Left hindlimb (tissue), 1 donor: ENCODE measurements around the gene LSS.
"Not testable (repeated sequence)": the region's sequence is repeated elsewhere in the genome, so short reads cannot be mapped to it uniquely, and the experiment has no call there.

ENCODE experiments used
- DNase-seq: peaks from one replicate; pipeline ENCODE4 v3.0.0-alpha.2; 2018

The LSS gene

DNA sequence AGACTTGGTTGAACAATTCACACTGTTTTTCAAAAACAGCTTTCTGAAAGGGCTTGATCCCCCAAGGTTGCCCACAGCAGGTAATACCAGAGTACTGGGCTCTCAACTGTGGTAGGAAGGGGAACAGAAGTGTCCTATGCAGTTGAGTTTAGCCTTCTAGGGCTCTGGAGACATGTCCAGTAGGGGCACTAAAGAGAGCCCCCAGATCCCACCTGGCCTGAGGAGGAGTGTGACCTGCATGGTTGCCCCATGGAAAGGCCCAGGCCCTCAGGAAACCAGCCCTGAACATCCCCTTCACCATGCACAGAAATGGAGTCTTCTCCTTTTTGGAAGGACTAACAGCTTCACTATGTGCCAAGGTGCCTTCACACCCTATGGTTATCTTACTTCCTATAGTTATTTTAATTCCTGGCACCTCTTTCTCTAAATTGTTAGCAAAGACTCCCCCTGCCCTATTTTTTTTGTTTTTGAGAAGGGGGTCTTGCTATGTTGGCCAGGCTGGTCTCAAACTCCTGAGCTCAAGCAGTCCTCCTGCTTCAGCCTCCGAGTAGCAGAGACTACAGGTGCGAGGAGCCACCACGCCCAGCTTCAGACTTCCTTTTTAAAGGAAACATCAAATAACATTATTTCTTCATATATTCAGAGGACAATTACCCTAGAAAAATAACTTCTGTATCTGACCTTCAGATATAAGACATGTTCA is 16.8 kb upstream of the LSS start:
- no peak for DNase-seq

- DNase-seq = no peak
Observed at GRCh38 chr21:46244602-46245001, 16.0 kb upstream of the LSS start.

GRCh38 chr21:46243960-46244361 is 15.4 kb upstream of the LSS start:
- no peak for DNase-seq

DNA sequence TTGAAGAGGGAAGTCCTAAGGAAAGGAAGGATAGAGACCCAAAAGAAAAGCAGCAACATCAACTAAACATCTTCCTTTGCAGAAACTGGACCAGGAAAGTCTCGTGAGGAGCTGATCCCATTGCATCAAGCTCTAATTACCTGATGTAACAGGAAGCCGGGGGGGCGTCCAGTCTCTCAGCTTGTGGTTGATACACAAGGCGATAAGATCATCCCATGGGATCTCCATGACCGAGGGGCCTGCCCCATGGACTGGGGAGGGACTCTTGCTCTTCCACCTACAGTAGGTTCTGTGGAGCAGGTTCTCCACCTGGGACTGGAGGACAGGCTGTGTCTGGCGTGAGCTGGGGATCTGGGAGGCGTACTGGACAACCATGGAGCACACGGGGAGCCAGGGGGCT is 14.8 kb upstream of the LSS start:
- DNase-seq = no peak

DNA sequence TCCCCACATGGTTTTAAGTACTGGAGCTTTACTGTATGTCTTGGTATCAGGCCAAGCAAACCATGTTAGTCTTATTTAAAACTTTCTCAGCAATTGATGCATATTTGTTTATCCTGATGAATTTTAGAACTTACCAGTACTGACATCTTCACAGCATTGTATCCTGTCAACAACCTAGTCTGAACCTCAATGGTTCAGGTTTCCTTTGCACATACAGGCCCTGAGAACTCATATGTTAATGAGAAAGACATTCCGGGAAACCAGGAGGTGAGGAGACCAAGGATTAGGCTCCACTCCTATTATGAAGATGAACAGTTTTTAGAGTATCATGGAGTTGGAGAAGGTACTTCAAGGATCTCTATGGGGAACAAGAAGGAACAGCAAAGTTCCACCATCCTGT is 13.0 kb upstream of the LSS start:
- not testable (repeated sequence) for DNase-seq

- no peak for DNase-seq
Observed at GRCh38 chr21:46239817-46240325, 11.3 kb upstream of the LSS start.

GRCh38 chr21:46237474-46237873 is 8.9 kb upstream of the LSS start:
- DNase-seq = no peak

- DNase-seq = no peak
Observed at GRCh38 chr21:46234436-46234950, 5.9 kb upstream of the LSS start.

DNA sequence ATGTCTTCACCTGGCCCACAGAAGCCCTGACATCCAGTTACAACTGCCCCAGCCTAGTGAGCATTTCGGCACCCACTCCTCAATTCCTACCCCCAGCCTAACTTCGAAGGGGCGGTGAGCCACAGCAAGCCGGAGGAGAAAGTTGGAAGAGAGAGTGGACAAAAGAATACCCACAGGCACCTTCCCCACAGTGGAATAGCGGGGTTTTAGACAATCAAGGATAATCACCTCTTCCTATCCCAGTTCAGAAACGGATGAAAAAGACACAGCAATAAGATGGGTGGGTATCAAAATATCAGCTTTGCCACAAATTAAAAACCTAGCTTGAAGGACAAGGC is 1.3 kb upstream of the LSS start:
- DNase-seq = no peak

DNA sequence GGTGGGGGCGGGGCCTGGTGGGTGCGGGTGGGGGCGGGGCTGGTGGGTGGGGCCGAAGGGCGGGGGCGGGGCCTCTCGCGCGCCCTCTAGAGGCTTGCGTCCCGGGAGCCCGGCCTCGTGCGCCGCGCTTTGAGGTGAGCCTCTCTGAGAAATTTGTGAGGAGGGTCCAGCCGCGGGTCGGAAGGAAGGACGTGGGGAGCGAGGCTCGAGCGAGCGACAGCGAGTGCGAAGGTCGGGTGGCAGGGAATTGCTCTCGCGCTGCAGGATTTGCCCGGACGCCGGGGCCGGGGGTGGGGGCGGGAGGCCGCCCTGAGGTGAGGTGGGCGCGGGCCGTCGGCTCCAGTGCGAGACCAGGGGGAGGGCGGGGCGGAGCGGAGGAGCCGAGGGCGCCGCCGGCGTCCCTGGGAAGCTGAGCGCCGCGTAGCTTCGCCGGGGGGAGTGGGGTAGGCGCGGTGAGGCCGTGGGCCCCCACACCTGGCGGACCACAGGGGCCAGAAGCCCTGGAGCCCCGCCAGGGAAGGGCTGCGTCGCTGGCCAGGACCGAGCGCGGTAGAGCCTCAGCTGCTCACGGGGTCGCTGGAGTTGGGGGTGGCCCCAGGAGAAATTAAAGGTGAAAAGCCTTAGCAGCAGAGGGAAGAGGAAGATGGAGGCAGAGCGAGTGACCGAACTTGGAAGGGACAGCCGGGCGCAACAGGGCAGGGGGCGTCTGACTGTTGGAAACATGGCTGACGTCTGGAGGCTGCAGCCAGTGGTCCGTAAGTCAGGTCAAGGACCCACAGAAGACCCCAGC is 754 bp upstream of the LSS start:
- no peak for DNase-seq

- no peak for DNase-seq
Observed at GRCh38 chr21:46227811-46228344, 696 bp downstream of the LSS start.

DNA sequence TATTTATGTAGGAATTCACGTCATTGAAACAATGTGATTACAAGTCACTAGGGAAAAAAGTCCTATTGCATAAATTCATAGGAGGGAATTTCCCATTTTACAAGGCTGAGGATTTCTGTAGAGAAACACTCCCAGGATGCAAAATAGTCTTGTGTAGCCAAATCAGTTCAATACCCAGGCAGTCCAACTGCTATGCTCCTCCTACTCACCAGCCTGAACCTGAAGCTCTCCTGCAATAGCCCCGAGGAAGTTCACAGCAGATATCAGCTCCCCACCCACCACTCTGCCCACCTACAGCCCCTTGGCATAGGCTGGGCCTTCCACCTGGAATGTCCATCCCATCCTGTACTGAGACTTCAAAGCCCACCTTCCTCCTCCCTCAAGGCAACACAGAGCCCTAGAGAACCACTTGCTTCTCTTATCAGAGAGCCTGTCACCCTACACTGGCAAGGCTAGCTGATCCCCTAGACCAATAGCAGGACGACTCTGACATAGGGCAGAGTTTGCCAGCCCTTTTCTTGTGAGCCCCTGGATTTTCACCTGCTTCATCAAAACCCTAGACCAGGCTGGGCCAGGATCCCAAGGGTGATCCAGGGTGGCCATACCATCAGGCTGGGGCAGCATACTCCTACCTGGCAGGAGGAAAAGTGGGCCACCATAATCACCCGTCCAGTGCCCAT is 1.5 kb downstream of the LSS start:
- no peak for DNase-seq

DNA sequence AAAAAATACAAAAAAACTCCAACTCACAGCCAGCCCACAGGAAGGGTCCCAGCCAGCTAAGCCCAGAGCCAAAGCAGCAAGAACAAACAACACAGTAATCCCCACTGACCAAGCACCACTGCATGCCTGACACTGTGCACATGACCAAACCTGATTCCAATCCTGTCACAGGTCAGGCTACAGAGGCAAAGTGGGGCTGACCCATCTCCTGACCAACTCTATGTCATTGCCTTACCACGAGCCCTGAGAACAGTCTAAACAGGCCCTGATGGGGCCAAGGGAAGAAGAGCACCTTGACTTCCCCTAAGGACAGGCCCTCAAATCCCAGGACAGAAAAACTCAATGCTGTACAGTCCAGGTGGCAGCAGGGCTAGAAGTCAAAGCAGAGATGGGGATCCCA is 2.4 kb downstream of the LSS start:
- DNase-seq = no peak

DNA sequence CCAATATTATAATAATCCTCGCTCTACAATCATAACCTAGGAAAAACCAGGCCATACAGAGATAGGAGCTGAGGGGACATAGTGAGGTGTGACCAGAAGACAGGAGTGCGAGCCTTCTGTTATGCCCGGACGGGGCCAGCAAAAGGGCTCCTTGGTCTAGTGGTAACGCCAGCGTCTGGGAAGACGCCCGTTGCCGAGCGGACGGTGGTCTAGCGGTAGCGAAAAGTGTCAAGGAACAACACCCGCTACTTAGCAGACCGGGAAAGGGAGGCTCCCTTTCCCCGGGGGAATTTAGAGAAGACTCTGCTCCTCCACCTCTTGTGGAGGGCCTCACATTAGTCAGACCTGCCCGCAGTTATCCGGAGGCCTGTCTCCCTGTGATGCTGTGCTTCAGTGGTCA is 4.9 kb downstream of the LSS start:
- DNase-seq = not testable (repeated sequence)

GRCh38 chr21:46223217-46223616 is 5.4 kb downstream of the LSS start:
- DNase-seq = no peak

DNA sequence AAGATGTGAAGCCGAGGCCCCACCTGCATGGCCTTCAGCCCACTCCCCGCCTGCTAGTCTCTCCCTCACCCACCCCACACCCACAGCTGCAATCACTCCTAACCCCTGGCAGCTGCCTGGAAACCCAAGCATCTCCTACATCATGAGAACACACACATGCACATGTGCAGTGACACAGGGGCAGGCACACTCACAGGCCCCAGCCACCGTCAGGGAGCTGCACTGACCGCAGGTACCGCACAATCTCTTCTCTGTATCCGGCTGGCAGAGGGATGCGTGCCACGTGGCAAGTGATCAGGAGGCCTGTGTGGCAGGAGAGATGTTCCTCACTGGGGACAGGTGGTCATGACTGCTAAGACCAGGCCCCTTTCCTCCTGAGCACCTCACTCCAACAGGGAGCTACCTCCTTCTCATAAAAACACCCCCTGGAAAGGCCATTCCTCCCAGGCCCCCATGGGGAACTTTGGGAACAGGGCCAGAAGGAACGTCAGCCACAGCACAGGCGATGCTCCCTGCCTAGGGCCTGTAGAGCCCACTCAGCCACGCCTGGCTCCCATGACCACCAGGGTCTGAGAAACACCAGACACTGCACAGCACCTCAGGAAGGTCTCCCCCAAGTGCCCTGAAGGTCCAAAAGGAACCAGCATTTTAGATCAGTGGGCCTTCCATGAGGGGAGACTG is 6.0 kb downstream of the LSS start:
- DNase-seq = no peak

GRCh38 chr21:46221664-46222435 is 6.7 kb downstream of the LSS start:
- no peak for DNase-seq

DNA sequence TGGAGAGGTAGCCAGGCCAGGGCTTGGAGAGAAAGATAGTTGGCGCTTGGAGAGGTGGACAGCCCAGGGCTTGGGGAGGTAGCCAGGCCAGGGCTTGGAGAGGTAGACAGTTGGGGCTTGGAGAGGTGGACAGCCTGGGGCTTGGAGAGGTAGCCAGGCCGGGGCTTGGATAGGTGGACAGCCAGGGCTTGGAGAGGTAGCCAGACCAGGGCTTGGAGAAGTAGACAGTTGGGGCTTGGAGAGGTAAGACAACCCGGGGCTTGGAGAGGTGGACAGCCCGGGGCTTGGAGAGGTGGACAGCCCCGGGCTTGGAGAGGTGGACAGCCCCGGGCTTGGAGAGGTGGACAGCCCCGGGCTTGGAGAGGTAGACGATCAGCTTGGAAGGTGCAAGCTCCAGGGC is 7.7 kb downstream of the LSS start:
- DNase-seq = no peak

DNA sequence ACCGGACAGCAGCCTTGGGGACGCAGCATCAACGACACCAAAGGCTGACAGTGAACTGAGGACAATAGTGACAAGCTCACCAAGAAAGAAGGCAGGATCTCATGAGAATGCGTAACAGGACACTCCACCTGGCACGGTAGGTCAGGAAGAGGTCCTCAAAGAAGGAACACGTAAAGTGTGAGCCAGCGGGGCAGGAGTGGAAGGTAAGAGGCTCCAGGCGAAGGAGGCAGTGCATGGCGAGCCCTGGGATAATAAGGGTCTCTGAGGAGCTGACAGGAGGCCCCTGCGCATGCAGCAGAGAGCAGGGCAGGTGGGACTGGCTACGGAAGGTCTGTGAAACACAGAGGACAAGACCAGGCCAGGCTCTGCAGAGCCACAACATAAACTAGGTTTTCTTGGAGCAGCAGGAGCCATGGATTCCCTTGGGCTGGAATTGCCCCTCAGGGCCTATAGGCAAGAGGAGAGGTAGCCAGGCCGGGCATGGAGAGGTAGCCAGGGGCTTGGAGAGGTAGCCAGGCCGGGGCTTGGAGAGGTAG is 8.2 kb downstream of the LSS start:
- DNase-seq = no peak

- no peak for DNase-seq
Observed at GRCh38 chr21:46219591-46220239, 8.9 kb downstream of the LSS start.
